ENCODE measurements around the gene IGSF8. TPM values are rescaled to one million over a fixed set of nuclear protein-coding genes. Genes with fewer than 3 reads are reported as not detected.

Gene IGSF8
- total RNA-seq, 1 donor from 2014 or later: 32.9 TPM

- Histone ChIP-seq H3K36me3 (ENCODE audit: control insufficient read depth, insufficient read depth, low read length) (peaks cover 1% of the 10 kb centered on the region), H3K27me3 (ENCODE audit: control insufficient read depth, insufficient read depth, low read length) (no peaks in the 10 kb centered on the region), H3K4me3 (ENCODE audit: low read depth, low read length) (no peak overlapping the region)
- no peak for TF ChIP-seq CTCF (IDR thresholded peaks at IDR 0.05; ENCODE audit: insufficient read depth, low read length, poor library complexity, severe bottlenecking)
- DNase-seq (ENCODE audit: low read depth): no peak
Measured at GRCh38 chr1:160093069-160093395, 5.4 kb downstream of the IGSF8 start.

DNA sequence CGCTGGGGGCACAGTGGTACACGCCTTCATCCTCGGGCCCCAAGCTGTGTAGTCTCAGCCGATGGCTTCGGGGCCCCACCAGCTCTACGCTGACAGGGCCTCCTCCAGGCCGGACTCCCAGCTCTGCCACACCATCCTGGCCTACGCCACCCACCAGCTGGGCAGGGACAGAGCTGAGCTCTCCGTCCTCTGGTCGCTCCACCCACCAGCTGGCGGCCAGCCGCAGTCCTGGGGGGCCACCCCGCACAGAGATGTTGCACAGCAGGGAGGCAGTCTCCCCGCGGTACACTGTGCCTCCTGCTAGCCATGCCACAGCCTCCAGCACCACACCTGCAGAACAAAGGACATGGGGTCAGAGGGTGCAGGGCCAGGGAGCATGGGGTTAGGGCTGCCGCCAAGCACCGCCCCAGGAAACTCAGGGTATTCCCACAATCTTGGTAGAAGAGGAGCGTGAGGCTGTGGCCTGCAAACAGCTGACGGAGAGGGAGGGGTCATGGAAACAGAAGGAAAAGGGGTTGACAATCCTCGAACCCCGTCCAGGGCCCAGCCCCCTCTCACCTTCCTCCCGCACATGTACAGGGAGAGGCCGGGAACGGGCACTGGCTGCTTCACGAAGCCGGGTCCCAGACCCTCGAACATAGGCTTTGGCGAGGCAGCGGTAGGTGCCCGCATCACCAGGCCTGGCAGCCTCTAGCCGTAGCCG, 5.9 kb downstream of the IGSF8 start:
- no peak overlapping the region for H3K4me3 ChIP-seq (ENCODE audit: low read depth, low read length)
- TF ChIP-seq CTCF (IDR thresholded peaks at IDR 0.05; ENCODE audit: insufficient read depth, low read length, poor library complexity, severe bottlenecking): no peak
- peaks cover 1% of the 10 kb centered on the region for H3K36me3 ChIP-seq (ENCODE audit: control insufficient read depth, insufficient read depth, low read length)
- no peak for DNase-seq (ENCODE audit: low read depth)
- H3K27me3 ChIP-seq (ENCODE audit: control insufficient read depth, insufficient read depth, low read length): no peaks in the 10 kb centered on the region

- H3K4me3 ChIP-seq (ENCODE audit: low read depth, low read length): no peak overlapping the region
- no peak for DNase-seq (ENCODE audit: low read depth)
- no peak for TF ChIP-seq CTCF (IDR thresholded peaks at IDR 0.05; ENCODE audit: insufficient read depth, low read length, poor library complexity, severe bottlenecking)
- peaks cover 1% of the 10 kb centered on the region for H3K36me3 ChIP-seq (ENCODE audit: control insufficient read depth, insufficient read depth, low read length)
- no peaks in the 10 kb centered on the region for H3K27me3 ChIP-seq (ENCODE audit: control insufficient read depth, insufficient read depth, low read length)
Measured at GRCh38 chr1:160091666-160092223, 6.7 kb downstream of the IGSF8 start.

DNA sequence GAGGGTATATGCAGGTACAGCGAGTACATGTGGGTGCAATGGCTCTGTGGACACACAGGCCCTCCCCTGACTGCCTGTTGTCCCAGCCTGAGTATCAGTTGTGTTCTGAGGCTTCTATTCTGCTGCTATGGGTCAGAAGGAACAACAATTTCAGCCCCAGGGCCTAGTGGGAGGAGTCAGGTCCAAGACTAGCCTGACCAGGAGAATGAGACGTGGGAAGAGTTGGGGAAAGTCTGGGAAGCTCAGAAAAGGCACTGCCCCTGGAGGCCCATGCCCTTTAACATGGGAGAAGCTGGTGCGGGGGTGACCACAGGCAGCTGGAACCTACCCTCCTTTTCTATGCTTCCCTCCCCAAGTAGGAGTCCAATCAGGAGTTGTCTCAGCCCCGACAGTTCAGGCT, 7.7 kb downstream of the IGSF8 start:
- peaks cover 1% of the 10 kb centered on the region for H3K36me3 ChIP-seq (ENCODE audit: control insufficient read depth, insufficient read depth, low read length)
- no peak overlapping the region for H3K4me3 ChIP-seq (ENCODE audit: low read depth, low read length)
- no peak for DNase-seq (ENCODE audit: low read depth)
- TF ChIP-seq CTCF (IDR thresholded peaks at IDR 0.05; ENCODE audit: insufficient read depth, low read length, poor library complexity, severe bottlenecking): no peak
- no peaks in the 10 kb centered on the region for H3K27me3 ChIP-seq (ENCODE audit: control insufficient read depth, insufficient read depth, low read length)

DNA sequence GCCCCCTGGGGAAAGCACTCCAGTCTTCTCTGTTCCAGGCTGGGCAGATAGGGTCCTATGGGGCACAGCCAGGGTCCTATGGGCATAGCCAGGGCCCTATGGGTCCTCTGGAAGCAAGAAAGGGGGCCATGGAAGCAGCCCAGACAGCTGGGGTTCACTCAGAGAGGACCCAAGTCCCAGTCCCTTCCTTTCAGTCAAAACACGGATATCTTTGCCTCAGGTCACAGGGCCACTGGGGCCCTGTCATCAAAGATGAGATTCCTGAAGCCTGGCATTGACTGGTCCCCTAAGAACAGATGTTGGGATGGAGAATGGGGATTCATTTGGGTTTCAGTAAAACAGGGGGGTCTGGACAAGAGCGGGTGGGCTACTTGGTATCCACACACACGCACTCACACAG, 8.5 kb downstream of the IGSF8 start:
- no peak for DNase-seq (ENCODE audit: low read depth)
- Histone ChIP-seq H3K27me3 (ENCODE audit: control insufficient read depth, insufficient read depth, low read length) (no peaks in the 10 kb centered on the region), H3K4me3 (ENCODE audit: low read depth, low read length) (no peak overlapping the region), H3K36me3 (ENCODE audit: control insufficient read depth, insufficient read depth, low read length) (peaks cover 1% of the 10 kb centered on the region)
- TF ChIP-seq CTCF (IDR thresholded peaks at IDR 0.05; ENCODE audit: insufficient read depth, low read length, poor library complexity, severe bottlenecking): no peak
